ENCODE measurements around the gene NUDCD2. TPM values are rescaled to one million over a fixed set of nuclear protein-coding genes. Genes with fewer than 3 reads are reported as not detected.

The NUDCD2 gene
- polyA plus RNA-seq, 1 of the 3 experiments (the other 2 are of a cell fraction), result 7.8 TPM

DNA sequence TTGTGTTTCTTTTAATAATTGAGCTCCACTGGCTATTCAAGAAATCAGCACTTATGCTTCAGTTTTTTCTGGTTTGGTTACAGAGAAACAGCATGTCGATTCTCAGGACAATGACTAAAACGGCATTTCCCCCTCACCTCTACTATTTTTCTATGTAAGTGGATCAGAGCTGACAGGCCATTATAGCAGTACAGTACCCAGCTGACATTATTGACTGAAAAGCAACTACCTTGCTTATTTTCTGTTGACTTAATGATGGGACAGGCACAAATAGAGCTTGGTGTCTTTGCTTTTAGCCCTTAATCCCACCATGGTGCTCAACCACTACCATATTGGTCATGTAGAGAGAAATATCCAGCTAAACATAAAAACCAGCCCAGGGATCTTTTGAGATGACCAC is 57.9 kb downstream of the NUDCD2 start:
- H3K27me3 ChIP-seq (ENCODE audit: insufficient read depth), result no peaks in the 10 kb centered on the region
- H3K36me3 ChIP-seq (replicated peaks in 1 of 2; ENCODE audit: control insufficient read depth in 1 of 2, insufficient read depth in 2 of 2, low read length in 1 of 2), result no peaks in the 10 kb centered on the region
- H3K9ac ChIP-seq, result no peak overlapping the region
- 10% methylated on average over 2 of the region's 2 CpGs for WGBS (ENCODE audit: low lambda C conversion rate)
- H3K79me2 ChIP-seq (ENCODE audit: insufficient read depth), result no peaks in the 10 kb centered on the region
- no peaks in the 10 kb centered on the region for H3F3A ChIP-seq (replicated peaks; ENCODE audit: insufficient read depth)
- ChIA-PET CTCF (interaction anchor here (1.5 kb wide), 1 partner anchor 96 kb away, joined by 5 read pairs; no protein-coding TSS in a partner anchor), POLR2A (no interaction called here)
- DNase-seq, result no peak
- no peak overlapping the region for H3K4me2 ChIP-seq
- no peak overlapping the region for H3K27ac ChIP-seq (ENCODE audit: low read depth in 2 of 2, low read length in 1 of 2)
- peaks cover 0 to 5% of the 10 kb centered on the region in 2 experiments; a peak in 1 of 4 replicates for H3K4me1 ChIP-seq (ENCODE audit: control insufficient read depth in 1 of 2, insufficient read depth in 2 of 2, low read depth in 1 of 2, low read length in 1 of 2)
- no peak for TF ChIP-seq RFX5 (IDR thresholded peaks at IDR 0.05; ENCODE audit: low read length)
- no peak for TF ChIP-seq EZH2phosphoT487 (IDR thresholded peaks at IDR 0.05; ENCODE audit: borderline replicate concordance, low read depth)
- no peak for TF ChIP-seq NRF1 (IDR thresholded peaks at IDR 0.05; ENCODE audit: low read depth, low read length)
- no peak for TF ChIP-seq FOSL2 (IDR thresholded peaks at IDR 0.05; ENCODE audit: borderline replicate concordance, low read depth)
- no peak for TF ChIP-seq NFIC (IDR thresholded peaks at IDR 0.05; ENCODE audit: borderline replicate concordance)
- H3K9me2 ChIP-seq, result no peaks in the 10 kb centered on the region
- no peaks in the 10 kb centered on the region for H4K20me1 ChIP-seq (ENCODE audit: insufficient read depth)
- no peak overlapping the region for H3K4me3 ChIP-seq (ENCODE audit: low read depth in 2 of 2, low read length in 1 of 2)
- no peak overlapping the region for H2AFZ ChIP-seq (ENCODE audit: low read depth)
- H3K9me3 ChIP-seq, result no peaks in the 10 kb centered on the region

DNA sequence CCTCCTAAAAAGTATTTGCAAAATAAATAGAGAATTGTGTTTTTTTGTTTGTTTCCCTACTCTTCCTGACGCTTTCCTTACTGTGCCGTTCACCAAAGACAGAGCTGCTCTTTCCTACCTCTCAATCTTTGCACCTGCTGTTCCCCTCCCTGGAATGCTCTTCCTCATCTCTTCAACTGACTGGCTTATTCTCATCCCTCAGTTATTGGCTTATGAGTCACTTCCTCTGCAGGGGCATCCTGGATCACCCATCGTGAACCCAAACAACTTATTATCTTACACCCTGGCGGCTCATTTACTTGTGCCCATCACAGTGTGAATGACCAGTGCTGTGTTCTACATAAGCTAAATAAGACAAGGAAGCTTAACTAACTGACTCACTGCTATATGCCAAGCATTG is 58.6 kb downstream of the NUDCD2 start:
- TF ChIP-seq ELF1 (IDR thresholded peaks at IDR 0.05) (no peak), SIN3A (IDR thresholded peaks at IDR 0.05; ENCODE audit: borderline replicate concordance, low read depth, low read length) (no peak), GABPA (IDR thresholded peaks at IDR 0.05; ENCODE audit: low read depth) (no peak), FOSL2 (IDR thresholded peaks at IDR 0.05; ENCODE audit: borderline replicate concordance, low read depth) (no peak)
- TF ChIP-seq, protein P1, sequence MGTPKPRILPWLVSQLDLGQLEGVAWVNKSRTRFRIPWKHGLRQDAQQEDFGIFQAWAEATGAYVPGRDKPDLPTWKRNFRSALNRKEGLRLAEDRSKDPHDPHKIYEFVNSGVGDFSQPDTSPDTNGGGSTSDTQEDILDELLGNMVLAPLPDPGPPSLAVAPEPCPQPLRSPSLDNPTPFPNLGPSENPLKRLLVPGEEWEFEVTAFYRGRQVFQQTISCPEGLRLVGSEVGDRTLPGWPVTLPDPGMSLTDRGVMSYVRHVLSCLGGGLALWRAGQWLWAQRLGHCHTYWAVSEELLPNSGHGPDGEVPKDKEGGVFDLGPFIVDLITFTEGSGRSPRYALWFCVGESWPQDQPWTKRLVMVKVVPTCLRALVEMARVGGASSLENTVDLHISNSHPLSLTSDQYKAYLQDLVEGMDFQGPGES (IDR thresholded peaks at IDR 0.05; ENCODE audit: low read depth, low read length), result no peak
- Histone ChIP-seq H3K36me3 (replicated peaks in 1 of 2; ENCODE audit: control insufficient read depth in 1 of 2, insufficient read depth in 2 of 2, low read length in 1 of 2) (no peaks in the 10 kb centered on the region), H3K9ac (no peak overlapping the region), H3K79me2 (ENCODE audit: insufficient read depth) (no peaks in the 10 kb centered on the region), H2AFZ (ENCODE audit: low read depth) (no peak overlapping the region), H3K27ac (ENCODE audit: low read depth in 2 of 2, low read length in 1 of 2) (no peak overlapping the region), H4K20me1 (ENCODE audit: insufficient read depth) (no peaks in the 10 kb centered on the region), H3K4me1 (ENCODE audit: control insufficient read depth in 1 of 2, insufficient read depth in 2 of 2, low read depth in 1 of 2, low read length in 1 of 2) (peaks cover 0 to 5% of the 10 kb centered on the region in 2 experiments; a peak in 1 of 4 replicates), H3K9me2 (no peaks in the 10 kb centered on the region), H3K27me3 (ENCODE audit: insufficient read depth) (no peaks in the 10 kb centered on the region), H3K4me2 (no peak overlapping the region), H3K9me3 (no peaks in the 10 kb centered on the region), H3F3A (replicated peaks; ENCODE audit: insufficient read depth) (no peaks in the 10 kb centered on the region), H3K4me3 (ENCODE audit: low read depth in 2 of 2, low read length in 1 of 2) (no peak overlapping the region)
- CTCF ChIA-PET, result interaction anchor here (0.9 to 1.6 kb wide), 4 partner anchors 52 to 1192 kb away, joined by 3 to 5 read pairs (median 5); no protein-coding TSS in a partner anchor
- no peak for DNase-seq
- POLR2A ChIA-PET, result no interaction called here
- WGBS (ENCODE audit: low lambda C conversion rate), result 46% methylated on average over 4 of the region's 4 CpGs

DNA sequence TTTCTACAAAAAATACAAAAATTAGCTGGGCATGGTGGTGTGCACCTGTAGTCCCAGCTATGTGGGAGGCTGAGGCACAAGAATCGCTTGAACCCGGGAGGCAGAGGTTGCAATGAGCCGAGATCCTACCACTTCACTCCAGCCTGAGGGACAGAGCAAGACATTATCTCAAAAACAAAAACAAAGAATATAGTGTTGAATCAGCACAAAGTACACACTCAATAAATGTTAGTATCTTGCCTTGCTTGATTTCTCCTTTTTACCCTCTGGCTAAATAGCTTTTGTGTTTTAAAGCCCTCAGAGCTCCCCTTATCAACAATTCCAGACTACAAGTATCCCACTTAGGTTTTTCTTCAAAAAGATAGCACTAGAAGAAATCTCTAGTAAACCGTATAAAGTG is 60.0 kb downstream of the NUDCD2 start:
- H3K4me1 ChIP-seq (ENCODE audit: control insufficient read depth in 1 of 2, insufficient read depth in 2 of 2, low read depth in 1 of 2, low read length in 1 of 2), result peaks cover 0 to 5% of the 10 kb centered on the region in 2 experiments; a peak in 1 of 4 replicates
- H3K27me3 ChIP-seq (ENCODE audit: insufficient read depth), result no peaks in the 10 kb centered on the region
- H3K9me3 ChIP-seq, result no peaks in the 10 kb centered on the region
- H3K9ac ChIP-seq, result no peak overlapping the region
- H3K79me2 ChIP-seq (ENCODE audit: insufficient read depth), result no peaks in the 10 kb centered on the region
- ChIA-PET POLR2A (no interaction called here), CTCF (interaction anchor here (1.6 to 5.5 kb wide), 2 partner anchors 9 to 52 kb away, joined by 5 to 38 read pairs; no protein-coding TSS in a partner anchor)
- no peaks in the 10 kb centered on the region for H3K9me2 ChIP-seq
- no peak overlapping the region for H2AFZ ChIP-seq (ENCODE audit: low read depth)
- no peak overlapping the region for H3K4me3 ChIP-seq (ENCODE audit: low read depth in 2 of 2, low read length in 1 of 2)
- no peak for DNase-seq
- no peaks in the 10 kb centered on the region for H3K36me3 ChIP-seq (replicated peaks in 1 of 2; ENCODE audit: control insufficient read depth in 1 of 2, insufficient read depth in 2 of 2, low read length in 1 of 2)
- no peak overlapping the region for H3K4me2 ChIP-seq
- H3K27ac ChIP-seq (ENCODE audit: low read depth in 2 of 2, low read length in 1 of 2), result no peak overlapping the region
- H4K20me1 ChIP-seq (ENCODE audit: insufficient read depth), result no peaks in the 10 kb centered on the region
- 57% methylated on average over 4 of the region's 4 CpGs for WGBS (ENCODE audit: low lambda C conversion rate)
- H3F3A ChIP-seq (replicated peaks; ENCODE audit: insufficient read depth), result no peaks in the 10 kb centered on the region
- TF ChIP-seq FOSL2 (IDR thresholded peaks at IDR 0.05; ENCODE audit: borderline replicate concordance, low read depth) (no peak), FOXJ3 (CRISPR knock-in tag; IDR thresholded peaks at IDR 0.05) (no peak), FOXM1 (IDR thresholded peaks at IDR 0.05; ENCODE audit: low read depth) (no peak), TEAD4 (IDR thresholded peaks at IDR 0.05; ENCODE audit: borderline replicate concordance, insufficient read depth) (no peak), YY1 (IDR thresholded peaks at IDR 0.05; ENCODE audit: low read depth) (no peak), EZH2phosphoT487 (IDR thresholded peaks at IDR 0.05; ENCODE audit: borderline replicate concordance, low read depth) (no peak), ELF1 (IDR thresholded peaks at IDR 0.05) (no peak), MEF2A (IDR thresholded peaks at IDR 0.05; ENCODE audit: borderline replicate concordance, low read depth) (no peak)
- TF ChIP-seq, protein P2, sequence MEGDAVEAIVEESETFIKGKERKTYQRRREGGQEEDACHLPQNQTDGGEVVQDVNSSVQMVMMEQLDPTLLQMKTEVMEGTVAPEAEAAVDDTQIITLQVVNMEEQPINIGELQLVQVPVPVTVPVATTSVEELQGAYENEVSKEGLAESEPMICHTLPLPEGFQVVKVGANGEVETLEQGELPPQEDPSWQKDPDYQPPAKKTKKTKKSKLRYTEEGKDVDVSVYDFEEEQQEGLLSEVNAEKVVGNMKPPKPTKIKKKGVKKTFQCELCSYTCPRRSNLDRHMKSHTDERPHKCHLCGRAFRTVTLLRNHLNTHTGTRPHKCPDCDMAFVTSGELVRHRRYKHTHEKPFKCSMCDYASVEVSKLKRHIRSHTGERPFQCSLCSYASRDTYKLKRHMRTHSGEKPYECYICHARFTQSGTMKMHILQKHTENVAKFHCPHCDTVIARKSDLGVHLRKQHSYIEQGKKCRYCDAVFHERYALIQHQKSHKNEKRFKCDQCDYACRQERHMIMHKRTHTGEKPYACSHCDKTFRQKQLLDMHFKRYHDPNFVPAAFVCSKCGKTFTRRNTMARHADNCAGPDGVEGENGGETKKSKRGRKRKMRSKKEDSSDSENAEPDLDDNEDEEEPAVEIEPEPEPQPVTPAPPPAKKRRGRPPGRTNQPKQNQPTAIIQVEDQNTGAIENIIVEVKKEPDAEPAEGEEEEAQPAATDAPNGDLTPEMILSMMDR (IDR thresholded peaks at IDR 0.05), result no peak
- TF ChIP-seq, protein P3, sequence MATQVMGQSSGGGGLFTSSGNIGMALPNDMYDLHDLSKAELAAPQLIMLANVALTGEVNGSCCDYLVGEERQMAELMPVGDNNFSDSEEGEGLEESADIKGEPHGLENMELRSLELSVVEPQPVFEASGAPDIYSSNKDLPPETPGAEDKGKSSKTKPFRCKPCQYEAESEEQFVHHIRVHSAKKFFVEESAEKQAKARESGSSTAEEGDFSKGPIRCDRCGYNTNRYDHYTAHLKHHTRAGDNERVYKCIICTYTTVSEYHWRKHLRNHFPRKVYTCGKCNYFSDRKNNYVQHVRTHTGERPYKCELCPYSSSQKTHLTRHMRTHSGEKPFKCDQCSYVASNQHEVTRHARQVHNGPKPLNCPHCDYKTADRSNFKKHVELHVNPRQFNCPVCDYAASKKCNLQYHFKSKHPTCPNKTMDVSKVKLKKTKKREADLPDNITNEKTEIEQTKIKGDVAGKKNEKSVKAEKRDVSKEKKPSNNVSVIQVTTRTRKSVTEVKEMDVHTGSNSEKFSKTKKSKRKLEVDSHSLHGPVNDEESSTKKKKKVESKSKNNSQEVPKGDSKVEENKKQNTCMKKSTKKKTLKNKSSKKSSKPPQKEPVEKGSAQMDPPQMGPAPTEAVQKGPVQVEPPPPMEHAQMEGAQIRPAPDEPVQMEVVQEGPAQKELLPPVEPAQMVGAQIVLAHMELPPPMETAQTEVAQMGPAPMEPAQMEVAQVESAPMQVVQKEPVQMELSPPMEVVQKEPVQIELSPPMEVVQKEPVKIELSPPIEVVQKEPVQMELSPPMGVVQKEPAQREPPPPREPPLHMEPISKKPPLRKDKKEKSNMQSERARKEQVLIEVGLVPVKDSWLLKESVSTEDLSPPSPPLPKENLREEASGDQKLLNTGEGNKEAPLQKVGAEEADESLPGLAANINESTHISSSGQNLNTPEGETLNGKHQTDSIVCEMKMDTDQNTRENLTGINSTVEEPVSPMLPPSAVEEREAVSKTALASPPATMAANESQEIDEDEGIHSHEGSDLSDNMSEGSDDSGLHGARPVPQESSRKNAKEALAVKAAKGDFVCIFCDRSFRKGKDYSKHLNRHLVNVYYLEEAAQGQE (IDR thresholded peaks at IDR 0.05; ENCODE audit: low read depth, low read length), result no peak
